ENCODE results near the gene NRP1. TPM values are rescaled to one million over a fixed set of nuclear protein-coding genes. Genes with fewer than 3 reads are reported as not detected.

NRP1 gene
- total RNA-seq, 1 experiment from 2014 or later: 555 TPM

DNA sequence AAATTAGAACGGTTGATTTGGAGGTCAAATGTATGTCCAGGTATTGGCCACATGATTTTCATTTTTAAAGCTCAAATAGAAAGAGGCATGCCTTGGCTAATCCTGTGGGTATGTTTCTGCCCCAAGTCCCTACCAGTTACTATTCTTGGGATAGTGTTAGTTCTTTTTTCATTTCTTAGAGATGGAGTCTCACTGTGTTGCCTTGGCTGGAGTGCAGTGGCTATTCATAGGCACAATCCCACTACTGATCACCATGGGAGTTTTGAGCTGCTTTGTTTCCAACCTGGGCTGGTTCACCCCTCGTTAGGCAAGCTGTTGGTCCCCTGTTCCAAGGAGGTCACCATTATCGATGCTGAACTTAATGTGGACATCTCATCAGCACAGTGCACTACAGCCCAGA, 46.3 kb downstream of the NRP1 start:
- no peaks in the 10 kb centered on the region for H3K27me3 ChIP-seq (ENCODE audit: low read length)
- H3K36me3 ChIP-seq (ENCODE audit: low read depth, low read length): peaks cover 67% of the 10 kb centered on the region
- peaks cover 95% of the 10 kb centered on the region for H3K79me2 ChIP-seq (ENCODE audit: low read length)
- POLR2A ChIA-PET (ENCODE audit: unreplicated experiment): interaction anchor here (0.6 kb wide), 1 partner anchor 27 kb away, joined by 20 read pairs; no protein-coding TSS in a partner anchor
- H3K27ac ChIP-seq (ENCODE audit: low read length): peak overlapping the region; percentile 28; the same call in 1 of the 2 replicates
- ATAC-seq (no peak), DNase-seq (no peak)
- H2AFZ ChIP-seq (ENCODE audit: low read length): no peak overlapping the region
- H3K4me1 ChIP-seq (ENCODE audit: insufficient read depth, low read length): peaks cover 71% of the 10 kb centered on the region
- H3K9me3 ChIP-seq (ENCODE audit: low read length): no peaks in the 10 kb centered on the region
- no peak overlapping the region for H3K4me3 ChIP-seq (ENCODE audit: low read length)
- BruUV-seq (replicated peaks): no TSS peak
- H3K9me2 ChIP-seq (replicated peaks; ENCODE audit: low read length): no peaks in the 10 kb centered on the region
- H3K9ac ChIP-seq (ENCODE audit: low read length): no peak overlapping the region
- no peaks in the 10 kb centered on the region; the same call in 1 of the 2 replicates for H4K20me1 ChIP-seq (ENCODE audit: low read length)
- no peak overlapping the region for H3K4me2 ChIP-seq (ENCODE audit: low read length)
- TF ChIP-seq CTCF (conservative IDR thresholded peaks at IDR 0.05; ENCODE audit: low read depth, low read length) (no peak), EZH2phosphoT487 (IDR thresholded peaks at IDR 0.05; ENCODE audit: borderline replicate concordance, low read length) (no peak), EZH2 (IDR thresholded peaks at IDR 0.05; ENCODE audit: low read length, unreplicated experiment) (no peak)
- intact Hi-C loops (cut with micrococcal nuclease): no loop called here
- CTCF ChIA-PET: interaction anchor here (1.6 to 1.9 kb wide), 2 partner anchors 14 to 95 kb away, joined by 5 to 13 read pairs; no protein-coding TSS in a partner anchor
- H3F3A ChIP-seq (ENCODE audit: low read length, unreplicated experiment): peaks cover 24% of the 10 kb centered on the region

GRCh38 chr10:33287112-33287511, 47.4 kb downstream of the NRP1 start:
- BruUV-seq (replicated peaks): no TSS peak
- peak; percentile 99 for DNase-seq
- Histone ChIP-seq H2AFZ (ENCODE audit: low read length) (no peak overlapping the region), H3K27ac (ENCODE audit: low read length) (peak overlapping the region; percentile 28), H3K4me3 (ENCODE audit: low read length) (no peak overlapping the region), H3K27me3 (ENCODE audit: low read length) (no peaks in the 10 kb centered on the region), H3K79me2 (ENCODE audit: low read length) (peaks cover 97% of the 10 kb centered on the region), H3F3A (ENCODE audit: low read length, unreplicated experiment) (peaks cover 15% of the 10 kb centered on the region), H3K36me3 (ENCODE audit: low read depth, low read length) (peaks cover 73% of the 10 kb centered on the region), H3K9ac (ENCODE audit: low read length) (0 out of 2 replicates have a peak overlapping the region, but pooled peaks have one; percentile 0), H4K20me1 (ENCODE audit: low read length) (no peaks in the 10 kb centered on the region; the same call in 1 of the 2 replicates), H3K4me1 (ENCODE audit: insufficient read depth, low read length) (peaks cover 61% of the 10 kb centered on the region), H3K9me2 (replicated peaks; ENCODE audit: low read length) (no peaks in the 10 kb centered on the region), H3K9me3 (ENCODE audit: low read length) (no peaks in the 10 kb centered on the region), H3K4me2 (ENCODE audit: low read length) (peak overlapping the region; percentile 1)
- peak; percentile 52 for ATAC-seq
- TF ChIP-seq EZH2 (IDR thresholded peaks at IDR 0.05; ENCODE audit: low read length, unreplicated experiment) (no peak), CTCF (conservative IDR thresholded peaks at IDR 0.05; ENCODE audit: low read depth, low read length) (no peak), EZH2phosphoT487 (IDR thresholded peaks at IDR 0.05; ENCODE audit: borderline replicate concordance, low read length) (no peak)
- intact Hi-C loops (cut with micrococcal nuclease): loop anchor here (1.0 to 2.0 kb wide), 8 partner anchors 14 to 131 kb away; no protein-coding TSS in a partner anchor
- POLR2A ChIA-PET (ENCODE audit: unreplicated experiment): interaction anchor here (0.6 to 1.1 kb wide), 7 partner anchors 12 to 666 kb away, joined by 3 to 9 read pairs (median 5); no protein-coding TSS in a partner anchor
- CTCF ChIA-PET: interaction anchor here (0.8 to 1.9 kb wide), 4 partner anchors 13 to 94 kb away, joined by 3 to 13 read pairs (median 8); no protein-coding TSS in a partner anchor

Measured in PC-3 (cell line).